ENCODE measurements around the gene SLC4A4.

SLC4A4 gene

GRCh38 chr4:71379126-71379525, 40.3 kb downstream of the SLC4A4 start:
- no peak for TF ChIP-seq EZH2 (IDR thresholded peaks at IDR 0.05; ENCODE audit: borderline replicate concordance, low read depth, low read length, severe bottlenecking)
- TF ChIP-seq, protein P1, sequence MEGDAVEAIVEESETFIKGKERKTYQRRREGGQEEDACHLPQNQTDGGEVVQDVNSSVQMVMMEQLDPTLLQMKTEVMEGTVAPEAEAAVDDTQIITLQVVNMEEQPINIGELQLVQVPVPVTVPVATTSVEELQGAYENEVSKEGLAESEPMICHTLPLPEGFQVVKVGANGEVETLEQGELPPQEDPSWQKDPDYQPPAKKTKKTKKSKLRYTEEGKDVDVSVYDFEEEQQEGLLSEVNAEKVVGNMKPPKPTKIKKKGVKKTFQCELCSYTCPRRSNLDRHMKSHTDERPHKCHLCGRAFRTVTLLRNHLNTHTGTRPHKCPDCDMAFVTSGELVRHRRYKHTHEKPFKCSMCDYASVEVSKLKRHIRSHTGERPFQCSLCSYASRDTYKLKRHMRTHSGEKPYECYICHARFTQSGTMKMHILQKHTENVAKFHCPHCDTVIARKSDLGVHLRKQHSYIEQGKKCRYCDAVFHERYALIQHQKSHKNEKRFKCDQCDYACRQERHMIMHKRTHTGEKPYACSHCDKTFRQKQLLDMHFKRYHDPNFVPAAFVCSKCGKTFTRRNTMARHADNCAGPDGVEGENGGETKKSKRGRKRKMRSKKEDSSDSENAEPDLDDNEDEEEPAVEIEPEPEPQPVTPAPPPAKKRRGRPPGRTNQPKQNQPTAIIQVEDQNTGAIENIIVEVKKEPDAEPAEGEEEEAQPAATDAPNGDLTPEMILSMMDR (IDR thresholded peaks at IDR 0.05; ENCODE audit: borderline replicate concordance, extremely low read depth, low read length, poor library complexity, severe bottlenecking), result no peak
- Histone ChIP-seq H3K79me2 (ENCODE audit: insufficient read depth, low read length) (no peaks in the 10 kb centered on the region), H3K27ac (ENCODE audit: low read length) (no peak overlapping the region), H3K4me3 (ENCODE audit: low read depth in 1 of 2, low read length in 2 of 2) (no peak overlapping the region), H3K36me3 (ENCODE audit: insufficient read depth, low read length) (no peaks in the 10 kb centered on the region), H3K4me1 (ENCODE audit: insufficient read depth, low read length) (no peaks in the 10 kb centered on the region), H4K20me1 (ENCODE audit: insufficient read depth, low read length) (no peaks in the 10 kb centered on the region), H3K9me3 (ENCODE audit: insufficient read depth, low read length, severe bottlenecking) (no peaks in the 10 kb centered on the region), H3K4me2 (ENCODE audit: insufficient read depth, low read length) (no peak overlapping the region), H3K9ac (ENCODE audit: low read depth, low read length) (no peak overlapping the region), H3K27me3 (ENCODE audit: insufficient read depth, low read length, poor library complexity) (no peaks in the 10 kb centered on the region), H2AFZ (ENCODE audit: low read depth, low read length) (no peak overlapping the region)
- no peak for ATAC-seq (ENCODE audit: insufficient read depth, low read depth)
- no peak for DNase-seq

- Histone ChIP-seq H2AFZ (ENCODE audit: low read depth, low read length) (no peak overlapping the region), H3K4me1 (ENCODE audit: insufficient read depth, low read length) (no peaks in the 10 kb centered on the region), H3K27me3 (ENCODE audit: insufficient read depth, low read length, poor library complexity) (no peaks in the 10 kb centered on the region), H3K4me3 (ENCODE audit: low read depth in 1 of 2, low read length in 2 of 2) (no peak overlapping the region), H3K9me3 (ENCODE audit: insufficient read depth, low read length, severe bottlenecking) (no peaks in the 10 kb centered on the region), H3K27ac (ENCODE audit: low read length) (no peak overlapping the region), H3K79me2 (ENCODE audit: insufficient read depth, low read length) (no peaks in the 10 kb centered on the region), H4K20me1 (ENCODE audit: insufficient read depth, low read length) (no peaks in the 10 kb centered on the region), H3K4me2 (ENCODE audit: insufficient read depth, low read length) (no peak overlapping the region), H3K9ac (ENCODE audit: low read depth, low read length) (no peak overlapping the region), H3K36me3 (ENCODE audit: insufficient read depth, low read length) (no peaks in the 10 kb centered on the region)
- TF ChIP-seq, protein P1 (IDR thresholded peaks at IDR 0.05; ENCODE audit: borderline replicate concordance, extremely low read depth, low read length, poor library complexity, severe bottlenecking), result no peak
- TF ChIP-seq EZH2 (IDR thresholded peaks at IDR 0.05; ENCODE audit: borderline replicate concordance, low read depth, low read length, severe bottlenecking), result no peak
- DNase-seq (no peak), ATAC-seq (ENCODE audit: insufficient read depth, low read depth) (no peak)
These were observed 42.0 kb downstream of the SLC4A4 start for GRCh38 chr4:71380788-71381187.

DNA sequence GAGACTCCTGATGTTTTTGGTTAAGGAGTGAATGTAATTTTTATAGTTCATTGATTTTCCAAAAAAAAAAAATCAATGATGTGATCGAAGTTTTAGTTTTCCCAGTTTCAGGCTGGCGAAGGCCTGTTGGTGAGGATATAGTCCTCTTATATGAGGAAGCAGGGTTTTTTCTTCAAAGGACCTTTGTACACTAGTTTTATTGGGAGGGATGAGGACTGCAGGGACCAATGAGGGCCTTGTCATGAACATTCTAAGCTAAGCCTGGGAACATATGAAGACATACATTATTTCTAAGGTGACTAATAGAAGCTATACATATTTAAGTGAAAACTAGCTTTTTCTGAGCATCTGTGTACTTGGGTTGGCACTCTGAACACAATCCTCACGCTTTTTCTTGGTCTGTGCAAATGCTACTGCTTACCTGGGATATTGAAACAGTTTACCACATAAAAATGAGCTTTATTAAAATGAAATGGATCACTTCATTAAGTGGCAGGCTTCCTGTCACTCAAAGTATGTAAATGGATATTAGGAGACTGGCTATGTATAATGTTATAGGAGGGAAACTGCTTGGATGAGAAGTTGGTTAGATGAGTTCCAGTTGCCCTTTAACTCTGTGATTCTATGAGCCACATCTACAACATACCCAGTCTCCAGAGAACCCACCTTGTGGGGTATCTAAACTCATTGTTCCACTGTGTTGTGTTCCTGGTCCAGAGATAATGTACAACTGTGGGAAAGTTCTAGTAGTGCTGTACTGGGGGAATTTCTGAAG, 43.5 kb downstream of the SLC4A4 start:
- TF ChIP-seq EZH2 (IDR thresholded peaks at IDR 0.05; ENCODE audit: borderline replicate concordance, low read depth, low read length, severe bottlenecking), result no peak
- TF ChIP-seq, protein P1 (IDR thresholded peaks at IDR 0.05; ENCODE audit: borderline replicate concordance, extremely low read depth, low read length, poor library complexity, severe bottlenecking), result no peak
- Histone ChIP-seq H3K27ac (ENCODE audit: low read length) (no peak overlapping the region), H3K79me2 (ENCODE audit: insufficient read depth, low read length) (no peaks in the 10 kb centered on the region), H3K4me1 (ENCODE audit: insufficient read depth, low read length) (no peaks in the 10 kb centered on the region), H3K36me3 (ENCODE audit: insufficient read depth, low read length) (no peaks in the 10 kb centered on the region), H3K9me3 (ENCODE audit: insufficient read depth, low read length, severe bottlenecking) (no peaks in the 10 kb centered on the region), H2AFZ (ENCODE audit: low read depth, low read length) (no peak overlapping the region), H3K4me3 (ENCODE audit: low read depth in 1 of 2, low read length in 2 of 2) (no peak overlapping the region), H4K20me1 (ENCODE audit: insufficient read depth, low read length) (no peaks in the 10 kb centered on the region), H3K9ac (ENCODE audit: low read depth, low read length) (no peak overlapping the region), H3K4me2 (ENCODE audit: insufficient read depth, low read length) (no peak overlapping the region), H3K27me3 (ENCODE audit: insufficient read depth, low read length, poor library complexity) (no peaks in the 10 kb centered on the region)
- DNase-seq, result no peak
- no peak for ATAC-seq (ENCODE audit: insufficient read depth, low read depth)
